Nephron progenitor cell (in vitro differentiated cells): ENCODE measurements around the gene DCTN4.

Experiments
- DNase-seq: peaks from one replicate; pipeline ENCODE4 v3.0.0; 2021
- H3K27ac Mint-ChIP-seq: 2 replicates; pipeline ENCODE4 v1.8.0; 2021; ENCODE audit warnings: mild to moderate bottlenecking, moderate library complexity, mixed read lengths
- H3K27me3 Mint-ChIP-seq: 2 replicates; pipeline ENCODE4 v1.8.0; 2021; ENCODE audit warnings: mild to moderate bottlenecking, low read depth, mixed read lengths; ENCODE audit not compliant: poor library complexity
- H3K36me3 Mint-ChIP-seq: 2 replicates; pipeline ENCODE4 v1.8.0; 2021; ENCODE audit warnings: low read depth, mixed read lengths
- H3K4me1 Mint-ChIP-seq: 2 replicates; pipeline ENCODE4 v1.8.0; 2021; ENCODE audit warnings: mixed read lengths
- H3K4me3 Mint-ChIP-seq: 2 replicates; pipeline ENCODE4 v1.8.0; 2021; ENCODE audit warnings: mild to moderate bottlenecking, moderate library complexity, mixed read lengths
- H3K9me3 Mint-ChIP-seq: 2 replicates; pipeline ENCODE4 v1.8.0; 2021; ENCODE audit warnings: mild to moderate bottlenecking, moderate library complexity, mixed read lengths
- TF ChIP-seq, protein P1 (sequence below): fragments of 200-600 bp; sonication (generic); IDR thresholded peaks from 2 replicates; pipeline ENCODE4 v1.5.0; 2021; ENCODE audit warnings: antibody characterized with exemption

Gene DCTN4

DNA sequence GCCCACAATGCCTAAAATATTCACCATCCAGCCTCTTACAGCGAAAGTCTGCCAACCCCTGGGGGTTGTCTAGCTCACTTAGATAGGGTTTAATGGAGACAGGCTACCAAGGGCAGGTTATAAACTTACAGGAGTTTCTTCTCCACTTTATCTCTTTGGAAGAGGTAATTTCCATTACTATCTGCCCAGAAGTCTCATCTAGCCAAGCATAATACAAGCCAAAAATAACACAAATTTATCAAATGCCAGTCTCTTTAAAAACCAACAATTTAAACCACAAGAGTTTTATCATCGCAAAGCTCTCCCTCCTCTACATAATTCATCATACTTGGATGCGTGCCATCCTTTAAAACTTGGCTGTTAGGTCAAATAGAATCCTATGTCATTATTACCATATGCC is 64.2 kb downstream of the DCTN4 start:
- no peak for DNase-seq
- TF ChIP-seq, protein P1, sequence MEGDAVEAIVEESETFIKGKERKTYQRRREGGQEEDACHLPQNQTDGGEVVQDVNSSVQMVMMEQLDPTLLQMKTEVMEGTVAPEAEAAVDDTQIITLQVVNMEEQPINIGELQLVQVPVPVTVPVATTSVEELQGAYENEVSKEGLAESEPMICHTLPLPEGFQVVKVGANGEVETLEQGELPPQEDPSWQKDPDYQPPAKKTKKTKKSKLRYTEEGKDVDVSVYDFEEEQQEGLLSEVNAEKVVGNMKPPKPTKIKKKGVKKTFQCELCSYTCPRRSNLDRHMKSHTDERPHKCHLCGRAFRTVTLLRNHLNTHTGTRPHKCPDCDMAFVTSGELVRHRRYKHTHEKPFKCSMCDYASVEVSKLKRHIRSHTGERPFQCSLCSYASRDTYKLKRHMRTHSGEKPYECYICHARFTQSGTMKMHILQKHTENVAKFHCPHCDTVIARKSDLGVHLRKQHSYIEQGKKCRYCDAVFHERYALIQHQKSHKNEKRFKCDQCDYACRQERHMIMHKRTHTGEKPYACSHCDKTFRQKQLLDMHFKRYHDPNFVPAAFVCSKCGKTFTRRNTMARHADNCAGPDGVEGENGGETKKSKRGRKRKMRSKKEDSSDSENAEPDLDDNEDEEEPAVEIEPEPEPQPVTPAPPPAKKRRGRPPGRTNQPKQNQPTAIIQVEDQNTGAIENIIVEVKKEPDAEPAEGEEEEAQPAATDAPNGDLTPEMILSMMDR, result no peak
- H3K9me3 Mint-ChIP-seq, result no peaks in the 10 kb centered on the region
- no peak overlapping the region for H3K27ac Mint-ChIP-seq
- no peak overlapping the region for H3K4me3 Mint-ChIP-seq
- H3K36me3 Mint-ChIP-seq, result peaks cover 78% of the 10 kb centered on the region
- no peaks in the 10 kb centered on the region for H3K4me1 Mint-ChIP-seq
- H3K27me3 Mint-ChIP-seq, result no peaks in the 10 kb centered on the region

GRCh38 chr5:150692276-150692675 is 66.5 kb downstream of the DCTN4 start:
- Mint-ChIP-seq H3K27ac (no peak overlapping the region), H3K36me3 (peaks cover 70% of the 10 kb centered on the region), H3K9me3 (no peaks in the 10 kb centered on the region), H3K4me3 (no peak overlapping the region), H3K4me1 (no peaks in the 10 kb centered on the region), H3K27me3 (no peaks in the 10 kb centered on the region)
- TF ChIP-seq, protein P1, result no peak
- no peak for DNase-seq

DNA sequence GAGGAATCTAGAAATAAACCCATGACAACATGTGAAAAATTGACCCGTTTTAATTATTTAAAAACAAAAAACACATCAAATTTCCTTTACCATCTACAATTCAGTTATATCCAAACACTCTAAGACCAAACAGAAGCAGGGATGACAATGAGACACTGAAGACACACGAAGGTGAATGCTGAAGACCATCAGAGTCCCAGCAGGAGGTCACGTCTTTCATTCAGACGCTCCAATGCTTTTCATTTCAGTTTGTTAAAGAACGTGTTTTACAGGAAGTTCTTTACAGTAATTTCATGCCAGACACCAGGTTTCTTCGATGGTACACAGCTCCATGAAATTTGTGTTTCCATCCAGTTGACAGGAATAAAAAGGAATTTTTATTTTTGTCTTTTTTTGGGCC is 68.1 kb downstream of the DCTN4 start:
- no peaks in the 10 kb centered on the region for H3K4me1 Mint-ChIP-seq
- no peaks in the 10 kb centered on the region for H3K9me3 Mint-ChIP-seq
- TF ChIP-seq, protein P1, result no peak
- no peak for DNase-seq
- no peak overlapping the region for H3K4me3 Mint-ChIP-seq
- no peaks in the 10 kb centered on the region for H3K27me3 Mint-ChIP-seq
- peak overlapping the region; percentile 37 for H3K27ac Mint-ChIP-seq
- peaks cover 58% of the 10 kb centered on the region for H3K36me3 Mint-ChIP-seq

DNA sequence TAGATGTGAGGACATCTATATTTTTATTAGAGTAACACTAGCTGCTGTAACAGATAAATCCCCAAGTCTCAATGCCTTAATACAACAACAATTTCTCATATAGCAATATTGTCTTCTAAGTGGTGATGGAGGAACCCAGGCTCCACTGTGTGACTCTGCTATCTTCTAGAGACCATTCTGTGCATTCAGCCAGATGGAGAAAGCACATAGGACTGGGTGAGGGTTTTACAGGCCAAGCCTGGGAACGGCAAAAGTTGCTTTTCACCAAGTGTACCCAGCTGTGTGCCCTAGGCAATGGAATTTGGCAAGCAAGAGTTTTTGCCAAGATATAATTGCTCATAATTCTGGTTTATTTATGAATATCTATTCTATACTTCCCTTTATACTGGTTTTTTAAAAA is 69.7 kb downstream of the DCTN4 start:
- TF ChIP-seq, protein P1, result no peak
- DNase-seq, result no peak
- no peaks in the 10 kb centered on the region for H3K4me1 Mint-ChIP-seq
- H3K27ac Mint-ChIP-seq, result no peak overlapping the region
- no peaks in the 10 kb centered on the region for H3K9me3 Mint-ChIP-seq
- H3K36me3 Mint-ChIP-seq, result peaks cover 44% of the 10 kb centered on the region
- no peaks in the 10 kb centered on the region for H3K27me3 Mint-ChIP-seq
- no peak overlapping the region for H3K4me3 Mint-ChIP-seq

DNA sequence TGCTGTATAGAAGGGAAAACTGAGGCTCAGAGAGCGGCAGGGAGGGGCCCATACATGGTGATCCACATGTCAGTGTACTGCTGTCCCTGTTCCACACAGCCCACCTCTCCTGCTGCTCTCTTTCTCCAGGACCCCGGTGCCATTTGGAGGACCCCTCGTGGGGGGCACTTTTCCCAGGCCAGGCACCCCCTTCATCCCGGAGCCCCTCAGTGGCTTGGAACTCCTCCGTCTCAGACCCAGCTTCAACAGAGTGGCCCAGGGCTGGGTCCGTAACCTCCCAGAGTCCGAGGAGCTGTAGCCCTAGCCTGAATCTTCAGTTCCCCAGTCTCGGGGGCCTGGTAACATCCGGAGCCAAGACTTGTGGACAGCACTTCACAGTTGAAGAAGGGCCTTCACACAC is 82.2 kb downstream of the DCTN4 start:
- Mint-ChIP-seq H3K4me3 (no peak overlapping the region), H3K36me3 (peaks cover 5% of the 10 kb centered on the region), H3K27ac (no peak overlapping the region), H3K4me1 (peaks cover 27% of the 10 kb centered on the region), H3K27me3 (peaks cover 17% of the 10 kb centered on the region), H3K9me3 (no peaks in the 10 kb centered on the region)
- TF ChIP-seq, protein P1, result no peak
- DNase-seq, result no peak

GRCh38 chr5:150675069-150675468 is 83.7 kb downstream of the DCTN4 start:
- TF ChIP-seq, protein P1, result no peak
- H3K27me3 Mint-ChIP-seq, result peaks cover 17% of the 10 kb centered on the region
- H3K4me3 Mint-ChIP-seq, result no peak overlapping the region
- H3K36me3 Mint-ChIP-seq, result peaks cover 8% of the 10 kb centered on the region
- no peak for DNase-seq
- H3K4me1 Mint-ChIP-seq, result peaks cover 35% of the 10 kb centered on the region
- H3K9me3 Mint-ChIP-seq, result peaks cover 2% of the 10 kb centered on the region
- H3K27ac Mint-ChIP-seq, result no peak overlapping the region
